IMR-90 (cell line): ENCODE results near the gene SRSF2. TPM values are rescaled to one million over a fixed set of nuclear protein-coding genes. Genes with fewer than 3 reads are reported as not detected.
A peak's percentile ranks its signal among the peaks of the same experiment; 100 is the strongest.

Source experiments
- ATAC-seq: fragments of 200-7000 bp; cut with Tn5 transposase; 2 replicates; pipeline ENCODE4 v1.9.1; 2020; ENCODE audit warnings: low read depth, mild to moderate bottlenecking, moderate library complexity
- BruUV-seq: library from RNA; stranded (reverse); fragments of 400-500 nt; replicated peaks from 2 replicates; lab custom pipeline; 2021; lab: Mats Ljungman, UMichigan
- CTCF ChIA-PET: fragments of 300-600 bp; formaldehyde crosslinking; extraction: SDS; loops from one replicate; lab custom pipeline; 2021; ENCODE audit warnings: antibody characterized with exemption; lab: Yijun Ruan, JAX
- POLR2A ChIA-PET: fragments of 300-600 bp; sonication (Branson Sonifier 250); formaldehyde crosslinking; loops from one replicate; lab custom pipeline; 2022; ENCODE audit warnings: antibody characterized with exemption; ENCODE audit not compliant: unreplicated experiment; lab: Charles Lee
- DNase-seq: peaks from one replicate; pipeline ENCODE4 v3.0.0; 2013
- H2AFZ ChIP-seq: replicated peaks from 2 replicates; pipeline ENCODE3; 2013; ENCODE audit warnings: low read length, mild to moderate bottlenecking; ENCODE audit not compliant: poor library complexity
- H2AK5ac ChIP-seq: 2 replicates; pipeline ENCODE4 v1.6.1; 2013; ENCODE audit warnings: low read depth, low read length, inconsistent platforms
- H2AK9ac ChIP-seq: replicated peaks from 2 replicates; pipeline ENCODE3; 2013; ENCODE audit warnings: mild to moderate bottlenecking, low read depth, low read length, moderate library complexity; ENCODE audit not compliant: poor library complexity
- H2BK120ac ChIP-seq: 2 replicates; pipeline ENCODE4 v1.6.1; 2013; ENCODE audit warnings: low read depth, low read length, inconsistent platforms
- H2BK15ac ChIP-seq: 3 replicates; pipeline ENCODE4 v1.6.1; 2013; ENCODE audit warnings: low read depth, low read length, inconsistent platforms
- H2BK20ac ChIP-seq: 2 replicates; pipeline ENCODE4 v1.6.1; 2013; ENCODE audit warnings: low read depth, mild to moderate bottlenecking, inconsistent platforms, low read length, moderate library complexity
- H2BK5ac ChIP-seq: 2 replicates; pipeline ENCODE4 v1.6.1; 2013; ENCODE audit warnings: mild to moderate bottlenecking, low read depth, low read length, inconsistent platforms; ENCODE audit not compliant: poor library complexity, severe bottlenecking
- H3K14ac ChIP-seq: replicated peaks from 2 replicates; pipeline ENCODE4 v1.6.1; 2013; ENCODE audit warnings: low read depth, low read length, inconsistent platforms
- H3K18ac ChIP-seq: 2 replicates; pipeline ENCODE4 v1.6.1; 2013; ENCODE audit warnings: low read depth, low read length, control low read depth
- H3K23ac ChIP-seq: 2 replicates; pipeline ENCODE4 v1.6.1; 2013; ENCODE audit warnings: low read depth, low read length, inconsistent platforms
- H3K27ac ChIP-seq: 2 replicates; pipeline ENCODE4 v1.5.1; 2013; ENCODE audit warnings: mild to moderate bottlenecking, control low read depth, low read length; ENCODE audit not compliant: insufficient read depth
- H3K27me3 ChIP-seq: 2 replicates; pipeline ENCODE4 v1.6.1; 2013; ENCODE audit warnings: low read length; ENCODE audit not compliant: control insufficient read depth, insufficient read depth
- H3K36me3 ChIP-seq: 2 replicates; pipeline ENCODE4 v1.6.1; 2013; ENCODE audit warnings: low read length, mixed read lengths; ENCODE audit not compliant: control insufficient read depth, insufficient read depth
- H3K4ac ChIP-seq: 2 replicates; pipeline ENCODE4 v1.6.1; 2013; ENCODE audit warnings: low read depth, low read length, inconsistent platforms
- H3K4me1 ChIP-seq: 2 replicates; pipeline ENCODE4 v1.6.1; 2013; ENCODE audit warnings: low read length, mixed read lengths; ENCODE audit not compliant: control insufficient read depth, insufficient read depth
- H3K4me2 ChIP-seq: 2 replicates; pipeline ENCODE4 v1.6.1; 2013; ENCODE audit warnings: low read depth, mild to moderate bottlenecking, control low read depth, low read length, moderate library complexity
- H3K4me3 ChIP-seq: 2 replicates; pipeline ENCODE4 v1.5.1; 2013; ENCODE audit warnings: low read depth, mild to moderate bottlenecking, control low read depth, low read length, moderate library complexity; ENCODE audit not compliant: insufficient read depth
- H3K56ac ChIP-seq: 2 replicates; pipeline ENCODE4 v1.6.1; 2013; ENCODE audit warnings: low read length, inconsistent platforms; ENCODE audit not compliant: insufficient read depth; ENCODE audit errors: extremely low read depth
- H3K79me1 ChIP-seq, 2 experiments: 2 replicates each; pipeline ENCODE4 v1.6.1; 2013; ENCODE audit warnings: low read length in 2 of 2, inconsistent platforms in 1 of 2, low read depth in 1 of 2
- H3K9ac ChIP-seq: 2 replicates; pipeline ENCODE4 v1.6.1; 2013; ENCODE audit warnings: low read depth, low read length, control low read depth
- H3K9me1 ChIP-seq: 2 replicates; pipeline ENCODE4 v1.6.1; 2013; ENCODE audit warnings: low read length, inconsistent platforms; ENCODE audit not compliant: insufficient read depth
- H3K9me3 ChIP-seq: 2 replicates; pipeline ENCODE4 v1.6.1; 2013; ENCODE audit warnings: low read length; ENCODE audit not compliant: control insufficient read depth, insufficient read depth
- H4K20me1 ChIP-seq: 2 replicates; pipeline ENCODE4 v1.6.1; 2013; ENCODE audit warnings: low read length, inconsistent platforms; ENCODE audit not compliant: insufficient read depth
- H4K5ac ChIP-seq: 2 replicates; pipeline ENCODE4 v1.6.1; 2013; ENCODE audit warnings: mild to moderate bottlenecking, low read depth, low read length, control low read depth
- H4K8ac ChIP-seq, 2 experiments: 2 replicates each; pipeline ENCODE4 v1.6.1; 2013; ENCODE audit warnings: low read depth in 2 of 2, low read length in 2 of 2, control low read depth in 1 of 2, inconsistent platforms in 1 of 2
- H4K91ac ChIP-seq: 2 replicates; pipeline ENCODE4 v1.6.1; 2013; ENCODE audit warnings: low read depth, low read length, inconsistent platforms; ENCODE audit not compliant: insufficient read depth
- MAZ ChIP-seq: IDR thresholded peaks from 2 replicates; pipeline ENCODE4 v1.6.1; 2012; ENCODE audit warnings: low read depth, mild to moderate bottlenecking, low read length, improper control_type of control experiment, moderate library complexity, borderline replicate concordance
- RAD21 ChIP-seq: IDR thresholded peaks from 2 replicates; pipeline ENCODE4 v1.6.1; 2012; ENCODE audit warnings: low read length, improper control_type of control experiment
- WGBS, 2 experiments: methylation state at CpG; one replicate each; pipeline versions ENCODE4 v1.1.5 to v1.1.7; 2013; ENCODE audit warnings: missing lambda C conversion rate in 2 of 2; ENCODE audit not compliant: insufficient read length in 1 of 2; ENCODE audit errors: extremely low coverage in 2 of 2; 5-methylcytosine and 5-hydroxymethylcytosine counted together
- dilution Hi-C: fragments of 300-500 bp; cut with HindIII; formaldehyde crosslinking; loops from one replicate; pipeline ENCODE4 v1.14.3; 2018; ENCODE audit warnings: low sequenced_read_pairs; ENCODE audit not compliant: unreplicated experiment
- in situ Hi-C: fragments of 300-500 bp; cut with MboI; formaldehyde crosslinking; loops from 3 replicates; pipeline ENCODE4 v1.14.3; 2019; ENCODE audit warnings: low sequenced_read_pairs, inconsistent platforms, mixed read lengths
- intact Hi-C: fragments of 100-400 bp; cut with micrococcal nuclease; formaldehyde crosslinking; loops from 2 replicates; pipeline ENCODE4 v1.10.0; 2022
- polyA plus RNA-seq, 3 experiments: library from polyadenylated mRNA; depleted of rRNA; stranded (reverse); fragments of >200 nt; gene quantifications; 2 replicates each; pipeline ENCODE4 v1.2.3, GENCODE V29; 2012; ENCODE audit warnings: low replicate concordance in 1 of 3
- total RNA-seq: library from RNA; depleted of rRNA; stranded (reverse); fragments of >200 nt; gene quantifications from 2 replicates; pipeline ENCODE4 v1.2.3, GENCODE V29; 2012

The SRSF2 gene
- total and polyA plus RNA-seq, 2 of the 4 experiments (the other 2 are of a cell fraction), result 98.0 to 296 TPM

DNA sequence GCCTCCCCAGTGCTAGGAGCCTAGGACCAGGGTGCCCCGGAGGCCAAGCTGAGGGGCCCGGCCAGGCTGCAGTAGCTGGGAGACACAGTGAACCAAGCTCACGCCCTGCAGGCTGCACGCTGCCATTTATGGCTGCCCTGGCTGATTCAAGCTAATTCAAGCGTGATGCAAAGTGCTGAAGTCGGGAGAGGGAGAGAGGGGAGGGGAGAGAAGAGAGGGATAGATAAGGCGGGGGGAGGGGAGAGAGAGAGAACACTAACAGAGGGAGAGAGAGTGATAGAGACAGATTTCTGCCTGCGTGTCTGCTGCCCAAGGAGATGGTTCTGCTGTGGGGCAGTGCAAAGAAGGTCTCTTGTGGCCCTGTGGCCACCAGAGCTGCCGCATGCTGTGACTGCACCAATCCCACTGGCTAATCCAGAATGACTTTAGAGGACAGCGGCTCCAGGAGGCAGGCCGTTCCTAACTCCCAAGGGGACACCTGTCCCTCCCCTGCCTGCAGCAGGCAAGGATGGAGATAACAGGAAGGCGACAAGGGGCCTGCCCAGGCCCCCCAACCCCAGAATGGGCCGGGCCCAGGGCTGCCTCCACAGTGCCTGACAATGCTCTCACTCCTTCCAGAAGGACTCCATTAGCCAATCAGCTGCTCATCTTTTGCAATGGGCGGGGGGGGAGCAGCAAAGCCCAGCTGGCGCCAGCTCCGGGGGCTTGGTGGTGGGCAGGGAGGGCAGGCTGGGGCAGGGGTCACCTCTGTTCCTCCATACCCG is 39.2 kb downstream of the SRSF2 start:
- peak overlapping the region; percentile 47 for H3K4me2 ChIP-seq
- H3K18ac ChIP-seq, result peak overlapping the region; percentile 63

More for the DNA sequence above, 39.2 kb downstream of the SRSF2 start:
- peaks cover 49% of the 10 kb centered on the region for H3K4me1 ChIP-seq
- H3K14ac ChIP-seq, result peak overlapping the region; percentile 73
- ATAC-seq (peak; percentile 42), DNase-seq (peak; percentile 60)
- BruUV-seq, result no TSS peak
- no peak overlapping the region for H3K4me3 ChIP-seq
- peak overlapping the region; percentile 46 for H2AFZ ChIP-seq
- H2BK20ac ChIP-seq, result peak overlapping the region; percentile 32; the same call in 1 of the 2 replicates
- peak overlapping the region; percentile 68 to 78; a peak in 3 of 4 replicates for H4K8ac ChIP-seq
- peak overlapping the region; percentile 15 for H4K5ac ChIP-seq
- peak overlapping the region; percentile 54; the same call in 1 of the 2 replicates for H3K23ac ChIP-seq
- peak overlapping the region; percentile 32; the same call in 1 of the 2 replicates for H2BK120ac ChIP-seq
- peak overlapping the region; percentile 80 for H2BK5ac ChIP-seq
- peaks cover 55% of the 10 kb centered on the region for H3K9me1 ChIP-seq
- H3K4ac ChIP-seq, result peak overlapping the region; percentile 49
- WGBS, 2 experiments, result 18% methylated on average over 4 of the region's 17 CpGs; no CpG with 5 or more reads in 1 of the 2 experiments
- peak overlapping the region; percentile 79 for H2AK9ac ChIP-seq
- H2BK15ac ChIP-seq, result peak overlapping the region; percentile 20; the same call in 1 of the 3 replicates
- peak overlapping the region; percentile 89 for H3K27ac ChIP-seq
- in situ Hi-C loops, result no loop called here
- H3K9me3 ChIP-seq, result no peaks in the 10 kb centered on the region
- POLR2A ChIA-PET, result no interaction called here
- intact Hi-C loops, result no loop called here
- dilution Hi-C loops, result no loop called here
- no peak for TF ChIP-seq RAD21
- TF ChIP-seq MAZ, result peak; percentile 66; the same call in 1 of the 2 replicates
- CTCF ChIA-PET, result interaction anchor here (0.8 kb wide), 1 partner anchor 16 kb away, joined by 3 read pairs; no protein-coding TSS in a partner anchor
- H3K36me3 ChIP-seq, result peaks cover 11% of the 10 kb centered on the region; the same call in 1 of the 2 replicates
- H2AK5ac ChIP-seq, result peak overlapping the region; percentile 66
- H3K27me3 ChIP-seq, result no peaks in the 10 kb centered on the region
- peak overlapping the region; percentile 78; the same call in 1 of the 2 replicates for H4K91ac ChIP-seq
- H3K9ac ChIP-seq, result peak overlapping the region; percentile 67
- peaks cover 88% of the 10 kb centered on the region for H4K20me1 ChIP-seq
- H3K56ac ChIP-seq, result no peak overlapping the region
- peaks cover 22 to 96% of the 10 kb centered on the region in 2 experiments for H3K79me1 ChIP-seq
